MM.1S (cell line): ENCODE data around the gene MED15.

Source experiments
- EZH2phosphoT487 ChIP-seq: fragments of 300-600 bp; sonication (generic); IDR thresholded peaks from 2 replicates; pipeline ENCODE4 v1.6.1; 2018; ENCODE audit warnings: antibody characterized with exemption, low read length
- TF ChIP-seq, protein P1 (sequence below): fragments of 300-600 bp; sonication (generic); IDR thresholded peaks from 2 replicates; pipeline ENCODE4 v1.5.1; 2016; ENCODE audit warnings: antibody characterized with exemption, low read length, mixed read lengths

DNA sequence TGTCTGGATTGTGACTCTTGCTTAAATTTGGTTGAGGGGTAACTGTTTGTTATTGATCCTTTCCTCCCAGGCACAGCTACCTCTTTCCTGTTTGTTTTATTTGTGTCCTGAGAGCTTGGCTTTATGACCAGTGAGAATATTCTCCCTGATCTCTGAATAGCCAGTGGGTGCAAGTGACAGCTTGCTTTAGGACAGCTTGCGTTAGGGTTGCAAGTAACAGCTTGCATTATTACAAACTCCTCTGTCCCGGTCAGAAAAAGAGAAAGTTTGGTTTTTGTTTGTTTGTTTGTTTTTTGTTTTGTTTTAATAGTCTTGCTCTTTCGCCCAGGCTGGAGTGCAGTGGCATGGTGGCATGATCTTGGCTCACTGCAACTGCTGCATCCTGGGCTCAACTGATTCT, 8.5 kb upstream of the MED15 start:
- TF ChIP-seq, protein P1, sequence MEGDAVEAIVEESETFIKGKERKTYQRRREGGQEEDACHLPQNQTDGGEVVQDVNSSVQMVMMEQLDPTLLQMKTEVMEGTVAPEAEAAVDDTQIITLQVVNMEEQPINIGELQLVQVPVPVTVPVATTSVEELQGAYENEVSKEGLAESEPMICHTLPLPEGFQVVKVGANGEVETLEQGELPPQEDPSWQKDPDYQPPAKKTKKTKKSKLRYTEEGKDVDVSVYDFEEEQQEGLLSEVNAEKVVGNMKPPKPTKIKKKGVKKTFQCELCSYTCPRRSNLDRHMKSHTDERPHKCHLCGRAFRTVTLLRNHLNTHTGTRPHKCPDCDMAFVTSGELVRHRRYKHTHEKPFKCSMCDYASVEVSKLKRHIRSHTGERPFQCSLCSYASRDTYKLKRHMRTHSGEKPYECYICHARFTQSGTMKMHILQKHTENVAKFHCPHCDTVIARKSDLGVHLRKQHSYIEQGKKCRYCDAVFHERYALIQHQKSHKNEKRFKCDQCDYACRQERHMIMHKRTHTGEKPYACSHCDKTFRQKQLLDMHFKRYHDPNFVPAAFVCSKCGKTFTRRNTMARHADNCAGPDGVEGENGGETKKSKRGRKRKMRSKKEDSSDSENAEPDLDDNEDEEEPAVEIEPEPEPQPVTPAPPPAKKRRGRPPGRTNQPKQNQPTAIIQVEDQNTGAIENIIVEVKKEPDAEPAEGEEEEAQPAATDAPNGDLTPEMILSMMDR: no peak
- TF ChIP-seq EZH2phosphoT487: no peak
